ENCODE data around the gene SLC22A5. TPM values are rescaled to one million over a fixed set of nuclear protein-coding genes. Genes with fewer than 3 reads are reported as not detected.

SLC22A5 gene
- total RNA-seq, 1 donor, result 6.5 TPM

DNA sequence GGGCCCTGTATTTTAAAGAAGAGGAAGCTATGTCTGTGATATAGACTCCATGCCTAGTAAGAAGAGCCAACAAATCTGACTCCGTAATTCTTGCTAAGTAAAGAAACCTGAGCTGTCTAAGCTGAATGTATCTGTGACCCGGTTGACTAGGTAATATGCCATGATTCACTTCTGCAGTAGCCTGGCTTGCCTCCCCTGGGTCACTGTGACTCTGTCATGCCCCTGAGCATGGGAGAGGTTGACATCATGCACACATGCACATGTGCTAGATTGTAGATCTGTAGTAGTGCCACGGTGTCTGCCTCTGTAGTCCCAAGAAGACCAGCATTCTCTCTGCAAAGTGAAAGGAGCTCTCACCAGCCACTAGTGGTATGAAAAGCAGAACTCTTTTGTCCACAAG, 9.1 kb downstream of the SLC22A5 start:
- no peak for DNase-seq (ENCODE audit: low read depth)
- H3K4me3 ChIP-seq (ENCODE audit: low read depth, low read length), result no peak overlapping the region
- TF ChIP-seq, protein P1, sequence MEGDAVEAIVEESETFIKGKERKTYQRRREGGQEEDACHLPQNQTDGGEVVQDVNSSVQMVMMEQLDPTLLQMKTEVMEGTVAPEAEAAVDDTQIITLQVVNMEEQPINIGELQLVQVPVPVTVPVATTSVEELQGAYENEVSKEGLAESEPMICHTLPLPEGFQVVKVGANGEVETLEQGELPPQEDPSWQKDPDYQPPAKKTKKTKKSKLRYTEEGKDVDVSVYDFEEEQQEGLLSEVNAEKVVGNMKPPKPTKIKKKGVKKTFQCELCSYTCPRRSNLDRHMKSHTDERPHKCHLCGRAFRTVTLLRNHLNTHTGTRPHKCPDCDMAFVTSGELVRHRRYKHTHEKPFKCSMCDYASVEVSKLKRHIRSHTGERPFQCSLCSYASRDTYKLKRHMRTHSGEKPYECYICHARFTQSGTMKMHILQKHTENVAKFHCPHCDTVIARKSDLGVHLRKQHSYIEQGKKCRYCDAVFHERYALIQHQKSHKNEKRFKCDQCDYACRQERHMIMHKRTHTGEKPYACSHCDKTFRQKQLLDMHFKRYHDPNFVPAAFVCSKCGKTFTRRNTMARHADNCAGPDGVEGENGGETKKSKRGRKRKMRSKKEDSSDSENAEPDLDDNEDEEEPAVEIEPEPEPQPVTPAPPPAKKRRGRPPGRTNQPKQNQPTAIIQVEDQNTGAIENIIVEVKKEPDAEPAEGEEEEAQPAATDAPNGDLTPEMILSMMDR (IDR thresholded peaks at IDR 0.05; ENCODE audit: insufficient read depth, low read length), result no peak

DNA sequence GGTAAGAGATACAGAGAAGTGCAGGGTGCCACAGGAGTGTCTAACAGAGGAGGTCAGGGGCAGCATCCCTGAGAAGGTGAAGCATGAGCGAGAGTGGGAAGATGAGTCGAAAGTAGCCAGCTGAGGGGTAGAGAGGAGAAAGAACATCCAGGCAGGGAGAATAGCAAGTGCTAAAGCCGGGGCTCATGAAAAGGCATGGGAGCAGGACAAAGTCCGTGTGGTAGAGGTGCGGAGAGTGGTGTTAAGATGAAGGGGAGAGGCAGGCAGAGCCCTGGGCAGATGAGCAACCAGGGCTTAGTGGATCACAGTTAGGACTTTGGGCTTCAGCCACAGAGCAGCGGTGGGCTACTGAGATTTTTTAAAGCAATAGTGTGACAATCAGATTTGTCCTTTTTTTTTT, 10.5 kb downstream of the SLC22A5 start:
- DNase-seq (ENCODE audit: low read depth), result no peak
- H3K4me3 ChIP-seq (ENCODE audit: low read depth, low read length), result no peak overlapping the region
- TF ChIP-seq, protein P1 (IDR thresholded peaks at IDR 0.05; ENCODE audit: insufficient read depth, low read length), result no peak

DNA sequence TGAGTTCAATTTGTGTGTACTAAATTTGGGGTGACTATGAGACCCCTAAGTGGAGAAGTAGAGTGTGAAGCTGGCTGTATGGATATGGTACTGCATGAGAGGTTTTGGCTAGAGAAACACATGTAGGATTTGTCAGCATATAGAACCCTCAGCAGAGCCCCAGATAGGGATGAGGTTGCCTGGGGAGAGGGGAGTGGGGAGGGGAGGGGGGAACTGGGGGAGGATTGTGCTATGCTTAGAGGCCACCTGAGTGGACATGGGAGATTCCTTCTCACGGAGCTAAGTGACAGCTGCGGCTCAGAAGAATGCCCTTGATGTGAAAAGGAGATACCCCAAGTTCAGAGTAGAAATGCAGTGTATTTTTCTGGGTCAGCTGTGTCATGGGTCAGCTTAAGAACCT, 11.2 kb downstream of the SLC22A5 start:
- DNase-seq (ENCODE audit: low read depth), result no peak

DNA sequence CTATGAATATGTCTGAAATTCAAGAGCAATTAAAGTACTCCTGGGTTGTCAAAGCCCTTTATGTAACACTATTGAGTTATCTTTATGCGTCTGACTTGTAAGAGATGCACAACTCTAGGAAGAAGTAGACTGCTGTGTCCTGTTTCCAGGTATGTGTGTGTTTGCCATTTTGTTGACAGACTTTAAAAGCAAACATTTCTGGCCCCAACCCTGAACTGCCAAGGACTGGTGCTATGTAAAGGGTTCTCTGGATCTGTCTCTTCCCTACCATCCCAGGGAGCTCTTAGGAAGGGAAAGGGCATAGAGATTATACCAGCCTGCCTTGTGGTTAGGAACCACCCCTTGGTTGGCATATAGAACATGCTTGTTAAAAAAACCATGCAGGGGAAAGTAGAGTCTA, 12.1 kb downstream of the SLC22A5 start:
- no peak for DNase-seq (ENCODE audit: low read depth)
- H3K4me3 ChIP-seq (ENCODE audit: low read depth, low read length), result no peak overlapping the region
- TF ChIP-seq, protein P1 (IDR thresholded peaks at IDR 0.05; ENCODE audit: insufficient read depth, low read length), result no peak

More for the DNA sequence above, 11.2 kb downstream of the SLC22A5 start:
- H3K4me3 ChIP-seq (ENCODE audit: low read depth, low read length), result no peak overlapping the region
- TF ChIP-seq, protein P1 (IDR thresholded peaks at IDR 0.05; ENCODE audit: insufficient read depth, low read length), result no peak

DNA sequence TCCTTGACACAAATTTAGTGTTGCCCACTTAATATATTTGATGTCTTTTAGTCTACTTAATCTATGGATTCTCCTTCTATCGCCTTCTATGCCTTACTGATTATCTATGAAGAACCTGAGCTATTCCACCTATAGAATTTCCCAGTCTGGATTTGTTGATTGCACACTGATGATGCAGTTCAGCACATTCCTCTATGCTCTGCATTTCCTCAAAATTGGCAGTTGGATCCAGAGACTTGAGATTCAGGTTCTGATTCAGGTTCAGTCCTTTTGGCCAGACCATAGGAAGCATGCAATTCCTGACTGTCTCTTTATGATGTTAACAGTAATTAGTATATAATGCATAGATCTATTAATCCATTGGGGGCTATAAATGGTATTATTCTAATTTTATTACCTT, 13.8 kb downstream of the SLC22A5 start:
- TF ChIP-seq, protein P1 (IDR thresholded peaks at IDR 0.05; ENCODE audit: insufficient read depth, low read length), result no peak
- DNase-seq (ENCODE audit: low read depth), result no peak
- no peak overlapping the region for H3K4me3 ChIP-seq (ENCODE audit: low read depth, low read length)

DNA sequence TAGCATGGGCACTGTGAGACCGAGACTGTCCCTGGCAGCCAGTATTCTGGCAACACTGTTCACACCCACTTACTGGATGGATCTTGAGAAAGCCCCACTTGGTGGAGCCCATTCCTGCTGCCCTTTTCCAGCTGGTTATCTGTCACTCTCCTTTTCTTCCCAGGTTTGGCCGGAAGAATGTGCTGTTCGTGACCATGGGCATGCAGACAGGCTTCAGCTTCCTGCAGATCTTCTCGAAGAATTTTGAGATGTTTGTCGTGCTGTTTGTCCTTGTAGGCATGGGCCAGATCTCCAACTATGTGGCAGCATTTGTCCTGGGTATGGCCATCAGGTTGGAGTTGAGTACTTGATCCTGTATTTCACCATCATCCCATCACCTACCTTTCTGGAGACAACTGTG, 14.5 kb downstream of the SLC22A5 start:
- DNase-seq (ENCODE audit: low read depth), result no peak
- no peak overlapping the region for H3K4me3 ChIP-seq (ENCODE audit: low read depth, low read length)
- TF ChIP-seq, protein P1 (IDR thresholded peaks at IDR 0.05; ENCODE audit: insufficient read depth, low read length), result no peak

DNA sequence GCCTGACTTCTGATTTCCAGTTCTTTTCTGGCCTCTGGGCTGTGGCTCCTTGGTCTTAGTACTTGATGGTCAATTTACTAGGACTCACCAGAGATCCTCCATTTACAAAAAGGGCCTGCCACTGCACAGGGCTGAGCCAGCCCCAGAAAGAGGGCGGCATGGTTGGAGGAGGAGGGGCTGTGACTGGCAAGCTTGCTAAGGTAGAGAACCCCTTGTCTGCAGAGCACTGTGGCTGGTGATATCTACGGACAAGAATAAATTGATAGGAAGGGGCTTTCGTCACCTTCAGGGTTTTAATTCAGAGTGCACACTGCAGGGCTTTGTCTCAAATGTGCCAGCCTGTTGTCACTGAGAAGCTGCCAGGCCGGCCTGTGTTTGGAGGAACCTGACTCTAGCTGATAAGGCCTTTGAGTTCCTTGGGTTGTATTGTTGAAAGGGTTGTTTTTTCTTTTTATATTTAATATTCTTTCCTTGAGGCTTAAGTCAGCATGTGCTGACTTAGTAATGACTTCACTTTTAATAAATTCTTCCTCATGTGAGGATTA, 15.1 kb downstream of the SLC22A5 start:
- TF ChIP-seq, protein P1 (IDR thresholded peaks at IDR 0.05; ENCODE audit: insufficient read depth, low read length), result no peak
- H3K4me3 ChIP-seq (ENCODE audit: low read depth, low read length), result no peak overlapping the region
- no peak for DNase-seq (ENCODE audit: low read depth)

Measured in fibroblast of the aortic adventitia (primary cell).